ENCODE data around the gene TMEM45B.

DNA sequence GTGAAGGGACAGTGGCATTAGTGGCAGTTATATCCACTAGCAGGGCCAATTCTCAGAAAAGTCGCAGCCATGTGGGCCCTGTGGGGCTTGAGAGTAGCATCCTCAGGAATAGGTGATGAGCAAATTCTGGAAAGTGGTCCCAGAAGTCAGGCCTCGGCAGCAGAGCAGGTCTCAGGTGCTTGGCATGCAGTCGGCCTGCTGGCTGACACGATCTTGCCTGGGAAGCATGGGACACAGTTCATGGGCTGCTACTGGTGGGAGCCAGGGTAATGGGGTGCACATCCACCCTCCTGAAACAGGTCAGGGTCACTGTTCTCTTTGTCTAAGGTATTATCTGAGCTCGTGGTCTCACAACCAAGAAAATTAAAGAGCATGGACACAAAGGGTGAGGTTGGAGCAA, 36.8 kb upstream of the TMEM45B start:
- TF ChIP-seq, protein P1, sequence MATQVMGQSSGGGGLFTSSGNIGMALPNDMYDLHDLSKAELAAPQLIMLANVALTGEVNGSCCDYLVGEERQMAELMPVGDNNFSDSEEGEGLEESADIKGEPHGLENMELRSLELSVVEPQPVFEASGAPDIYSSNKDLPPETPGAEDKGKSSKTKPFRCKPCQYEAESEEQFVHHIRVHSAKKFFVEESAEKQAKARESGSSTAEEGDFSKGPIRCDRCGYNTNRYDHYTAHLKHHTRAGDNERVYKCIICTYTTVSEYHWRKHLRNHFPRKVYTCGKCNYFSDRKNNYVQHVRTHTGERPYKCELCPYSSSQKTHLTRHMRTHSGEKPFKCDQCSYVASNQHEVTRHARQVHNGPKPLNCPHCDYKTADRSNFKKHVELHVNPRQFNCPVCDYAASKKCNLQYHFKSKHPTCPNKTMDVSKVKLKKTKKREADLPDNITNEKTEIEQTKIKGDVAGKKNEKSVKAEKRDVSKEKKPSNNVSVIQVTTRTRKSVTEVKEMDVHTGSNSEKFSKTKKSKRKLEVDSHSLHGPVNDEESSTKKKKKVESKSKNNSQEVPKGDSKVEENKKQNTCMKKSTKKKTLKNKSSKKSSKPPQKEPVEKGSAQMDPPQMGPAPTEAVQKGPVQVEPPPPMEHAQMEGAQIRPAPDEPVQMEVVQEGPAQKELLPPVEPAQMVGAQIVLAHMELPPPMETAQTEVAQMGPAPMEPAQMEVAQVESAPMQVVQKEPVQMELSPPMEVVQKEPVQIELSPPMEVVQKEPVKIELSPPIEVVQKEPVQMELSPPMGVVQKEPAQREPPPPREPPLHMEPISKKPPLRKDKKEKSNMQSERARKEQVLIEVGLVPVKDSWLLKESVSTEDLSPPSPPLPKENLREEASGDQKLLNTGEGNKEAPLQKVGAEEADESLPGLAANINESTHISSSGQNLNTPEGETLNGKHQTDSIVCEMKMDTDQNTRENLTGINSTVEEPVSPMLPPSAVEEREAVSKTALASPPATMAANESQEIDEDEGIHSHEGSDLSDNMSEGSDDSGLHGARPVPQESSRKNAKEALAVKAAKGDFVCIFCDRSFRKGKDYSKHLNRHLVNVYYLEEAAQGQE (IDR thresholded peaks at IDR 0.05) = no peak
- TF ChIP-seq CEBPB (IDR thresholded peaks at IDR 0.05) = no peak
- TF ChIP-seq, protein P2, sequence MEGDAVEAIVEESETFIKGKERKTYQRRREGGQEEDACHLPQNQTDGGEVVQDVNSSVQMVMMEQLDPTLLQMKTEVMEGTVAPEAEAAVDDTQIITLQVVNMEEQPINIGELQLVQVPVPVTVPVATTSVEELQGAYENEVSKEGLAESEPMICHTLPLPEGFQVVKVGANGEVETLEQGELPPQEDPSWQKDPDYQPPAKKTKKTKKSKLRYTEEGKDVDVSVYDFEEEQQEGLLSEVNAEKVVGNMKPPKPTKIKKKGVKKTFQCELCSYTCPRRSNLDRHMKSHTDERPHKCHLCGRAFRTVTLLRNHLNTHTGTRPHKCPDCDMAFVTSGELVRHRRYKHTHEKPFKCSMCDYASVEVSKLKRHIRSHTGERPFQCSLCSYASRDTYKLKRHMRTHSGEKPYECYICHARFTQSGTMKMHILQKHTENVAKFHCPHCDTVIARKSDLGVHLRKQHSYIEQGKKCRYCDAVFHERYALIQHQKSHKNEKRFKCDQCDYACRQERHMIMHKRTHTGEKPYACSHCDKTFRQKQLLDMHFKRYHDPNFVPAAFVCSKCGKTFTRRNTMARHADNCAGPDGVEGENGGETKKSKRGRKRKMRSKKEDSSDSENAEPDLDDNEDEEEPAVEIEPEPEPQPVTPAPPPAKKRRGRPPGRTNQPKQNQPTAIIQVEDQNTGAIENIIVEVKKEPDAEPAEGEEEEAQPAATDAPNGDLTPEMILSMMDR (IDR thresholded peaks at IDR 0.05) = no peak
- no peak for TF ChIP-seq RAD21 (conservative IDR thresholded peaks at IDR 0.05 in 1 of 2, IDR thresholded peaks at IDR 0.05 in 1 of 2)
- TF ChIP-seq POLR2AphosphoS2 (conservative IDR thresholded peaks at IDR 0.05; ENCODE audit: low read length) = no peak
- no peak for TF ChIP-seq TP53 (CRISPR knock-in tag; IDR thresholded peaks at IDR 0.05)
- TF ChIP-seq TFCP2L1 (CRISPR knock-in tag; IDR thresholded peaks at IDR 0.05) = no peak
- no peak for TF ChIP-seq POLR2A (IDR thresholded peaks at IDR 0.05; ENCODE audit: low read length)
- TF ChIP-seq HOXA7 (CRISPR knock-in tag; IDR thresholded peaks at IDR 0.05) = no peak
- TF ChIP-seq BHLHE40 (IDR thresholded peaks at IDR 0.05; ENCODE audit: low read depth, low read length) = no peak
- TF ChIP-seq SMC3 (IDR thresholded peaks at IDR 0.05) = no peak
- no peak for TF ChIP-seq EP300 (IDR thresholded peaks at IDR 0.05)
- no peak for TF ChIP-seq CHD4 (IDR thresholded peaks at IDR 0.05; ENCODE audit: borderline replicate concordance)
- TF ChIP-seq, protein P3, sequence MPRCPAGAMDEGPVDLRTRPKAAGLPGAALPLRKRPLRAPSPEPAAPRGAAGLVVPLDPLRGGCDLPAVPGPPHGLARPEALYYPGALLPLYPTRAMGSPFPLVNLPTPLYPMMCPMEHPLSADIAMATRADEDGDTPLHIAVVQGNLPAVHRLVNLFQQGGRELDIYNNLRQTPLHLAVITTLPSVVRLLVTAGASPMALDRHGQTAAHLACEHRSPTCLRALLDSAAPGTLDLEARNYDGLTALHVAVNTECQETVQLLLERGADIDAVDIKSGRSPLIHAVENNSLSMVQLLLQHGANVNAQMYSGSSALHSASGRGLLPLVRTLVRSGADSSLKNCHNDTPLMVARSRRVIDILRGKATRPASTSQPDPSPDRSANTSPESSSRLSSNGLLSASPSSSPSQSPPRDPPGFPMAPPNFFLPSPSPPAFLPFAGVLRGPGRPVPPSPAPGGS (IDR thresholded peaks at IDR 0.05) = no peak
